GM19455 (cell line): ENCODE measurements around the gene ECPAS.
"Not testable (repeated sequence)": the region's sequence is repeated elsewhere in the genome, so short reads cannot be mapped to it uniquely, and the experiment has no call there.

ENCODE experiments used
- ATAC-seq: cut with Tn5 transposase; IDR thresholded peaks from one replicate; pipeline ENCODE4 v1.9.1; 2021; ENCODE audit not compliant: unreplicated experiment

The ECPAS gene

GRCh38 chr9:111481885-111482636 is 2.1 kb downstream of the ECPAS start:
- ATAC-seq = no peak

- no peak for ATAC-seq
These were observed 6.5 kb downstream of the ECPAS start for GRCh38 chr9:111477677-111478076.

GRCh38 chr9:111475195-111475594 is 9.0 kb downstream of the ECPAS start:
- ATAC-seq = no peak

- ATAC-seq = no peak
These were observed 9.8 kb downstream of the ECPAS start for GRCh38 chr9:111474385-111474784.

- no peak for ATAC-seq
These were observed 16.3 kb downstream of the ECPAS start for GRCh38 chr9:111467778-111468367.

GRCh38 chr9:111463048-111463447 is 21.1 kb downstream of the ECPAS start:
- ATAC-seq = no peak

- no peak for ATAC-seq
These were observed 25.8 kb downstream of the ECPAS start for GRCh38 chr9:111458139-111459009.

GRCh38 chr9:111456529-111456928 is 27.7 kb downstream of the ECPAS start:
- no peak for ATAC-seq

GRCh38 chr9:111455638-111456037 is 28.5 kb downstream of the ECPAS start:
- ATAC-seq = no peak

GRCh38 chr9:111454751-111455150 is 29.4 kb downstream of the ECPAS start:
- no peak for ATAC-seq

GRCh38 chr9:111451570-111451969 is 32.6 kb downstream of the ECPAS start:
- no peak for ATAC-seq

GRCh38 chr9:111450124-111450523 is 34.1 kb downstream of the ECPAS start:
- ATAC-seq = no peak

- no peak for ATAC-seq
These were observed 34.5 kb downstream of the ECPAS start for GRCh38 chr9:111449705-111450104.

GRCh38 chr9:111445799-111446198 is 38.4 kb downstream of the ECPAS start:
- not testable (repeated sequence) for ATAC-seq

- ATAC-seq = no peak
These were observed 40.7 kb downstream of the ECPAS start for GRCh38 chr9:111443454-111443853.

- ATAC-seq = no peak
These were observed 41.7 kb downstream of the ECPAS start for GRCh38 chr9:111442360-111443027.

- ATAC-seq = no peak
These were observed 44.0 kb downstream of the ECPAS start for GRCh38 chr9:111440226-111440625.

GRCh38 chr9:111438541-111439235 is 45.5 kb downstream of the ECPAS start:
- ATAC-seq = no peak

- no peak for ATAC-seq
These were observed 47.6 kb downstream of the ECPAS start for GRCh38 chr9:111436571-111436970.

- ATAC-seq = no peak
These were observed 51.1 kb downstream of the ECPAS start for GRCh38 chr9:111433082-111433481.

- ATAC-seq = no peak
These were observed 52.5 kb downstream of the ECPAS start for GRCh38 chr9:111431684-111432083.
